IMR-90 (cell line): ENCODE results near the gene TTLL7. TPM values are rescaled to one million over a fixed set of nuclear protein-coding genes. Genes with fewer than 3 reads are reported as not detected.

Source experiments
- ATAC-seq: fragments of 200-7000 bp; cut with Tn5 transposase; 2 replicates; pipeline ENCODE4 v1.9.1; 2020; ENCODE audit warnings: low read depth, mild to moderate bottlenecking, moderate library complexity
- BruUV-seq: library from RNA; stranded (reverse); fragments of 400-500 nt; replicated peaks from 2 replicates; lab custom pipeline; 2021; lab: Mats Ljungman, UMichigan
- CTCF ChIA-PET: fragments of 300-600 bp; formaldehyde crosslinking; extraction: SDS; loops from one replicate; lab custom pipeline; 2021; ENCODE audit warnings: antibody characterized with exemption; lab: Yijun Ruan, JAX
- POLR2A ChIA-PET: fragments of 300-600 bp; sonication (Branson Sonifier 250); formaldehyde crosslinking; loops from one replicate; lab custom pipeline; 2022; ENCODE audit warnings: antibody characterized with exemption; ENCODE audit not compliant: unreplicated experiment; lab: Charles Lee
- DNase-seq: peaks from one replicate; pipeline ENCODE4 v3.0.0; 2013
- H2AFZ ChIP-seq: replicated peaks from 2 replicates; pipeline ENCODE3; 2013; ENCODE audit warnings: low read length, mild to moderate bottlenecking; ENCODE audit not compliant: poor library complexity
- H2AK5ac ChIP-seq: 2 replicates; pipeline ENCODE4 v1.6.1; 2013; ENCODE audit warnings: low read depth, low read length, inconsistent platforms
- H2AK9ac ChIP-seq: replicated peaks from 2 replicates; pipeline ENCODE3; 2013; ENCODE audit warnings: mild to moderate bottlenecking, low read depth, low read length, moderate library complexity; ENCODE audit not compliant: poor library complexity
- H2BK120ac ChIP-seq: 2 replicates; pipeline ENCODE4 v1.6.1; 2013; ENCODE audit warnings: low read depth, low read length, inconsistent platforms
- H2BK15ac ChIP-seq: 3 replicates; pipeline ENCODE4 v1.6.1; 2013; ENCODE audit warnings: low read depth, low read length, inconsistent platforms
- H2BK20ac ChIP-seq: 2 replicates; pipeline ENCODE4 v1.6.1; 2013; ENCODE audit warnings: low read depth, mild to moderate bottlenecking, inconsistent platforms, low read length, moderate library complexity
- H2BK5ac ChIP-seq: 2 replicates; pipeline ENCODE4 v1.6.1; 2013; ENCODE audit warnings: mild to moderate bottlenecking, low read depth, low read length, inconsistent platforms; ENCODE audit not compliant: poor library complexity, severe bottlenecking
- H3K14ac ChIP-seq: replicated peaks from 2 replicates; pipeline ENCODE4 v1.6.1; 2013; ENCODE audit warnings: low read depth, low read length, inconsistent platforms
- H3K18ac ChIP-seq: 2 replicates; pipeline ENCODE4 v1.6.1; 2013; ENCODE audit warnings: low read depth, low read length, control low read depth
- H3K23ac ChIP-seq: 2 replicates; pipeline ENCODE4 v1.6.1; 2013; ENCODE audit warnings: low read depth, low read length, inconsistent platforms
- H3K27ac ChIP-seq: 2 replicates; pipeline ENCODE4 v1.5.1; 2013; ENCODE audit warnings: mild to moderate bottlenecking, control low read depth, low read length; ENCODE audit not compliant: insufficient read depth
- H3K27me3 ChIP-seq: 2 replicates; pipeline ENCODE4 v1.6.1; 2013; ENCODE audit warnings: low read length; ENCODE audit not compliant: control insufficient read depth, insufficient read depth
- H3K36me3 ChIP-seq: 2 replicates; pipeline ENCODE4 v1.6.1; 2013; ENCODE audit warnings: low read length, mixed read lengths; ENCODE audit not compliant: control insufficient read depth, insufficient read depth
- H3K4ac ChIP-seq: 2 replicates; pipeline ENCODE4 v1.6.1; 2013; ENCODE audit warnings: low read depth, low read length, inconsistent platforms
- H3K4me1 ChIP-seq: 2 replicates; pipeline ENCODE4 v1.6.1; 2013; ENCODE audit warnings: low read length, mixed read lengths; ENCODE audit not compliant: control insufficient read depth, insufficient read depth
- H3K4me2 ChIP-seq: 2 replicates; pipeline ENCODE4 v1.6.1; 2013; ENCODE audit warnings: low read depth, mild to moderate bottlenecking, control low read depth, low read length, moderate library complexity
- H3K4me3 ChIP-seq: 2 replicates; pipeline ENCODE4 v1.5.1; 2013; ENCODE audit warnings: low read depth, mild to moderate bottlenecking, control low read depth, low read length, moderate library complexity; ENCODE audit not compliant: insufficient read depth
- H3K56ac ChIP-seq: 2 replicates; pipeline ENCODE4 v1.6.1; 2013; ENCODE audit warnings: low read length, inconsistent platforms; ENCODE audit not compliant: insufficient read depth; ENCODE audit errors: extremely low read depth
- H3K79me1 ChIP-seq, 2 experiments: 2 replicates each; pipeline ENCODE4 v1.6.1; 2013; ENCODE audit warnings: low read length in 2 of 2, inconsistent platforms in 1 of 2, low read depth in 1 of 2
- H3K9ac ChIP-seq: 2 replicates; pipeline ENCODE4 v1.6.1; 2013; ENCODE audit warnings: low read depth, low read length, control low read depth
- H3K9me1 ChIP-seq: 2 replicates; pipeline ENCODE4 v1.6.1; 2013; ENCODE audit warnings: low read length, inconsistent platforms; ENCODE audit not compliant: insufficient read depth
- H3K9me3 ChIP-seq: 2 replicates; pipeline ENCODE4 v1.6.1; 2013; ENCODE audit warnings: low read length; ENCODE audit not compliant: control insufficient read depth, insufficient read depth
- H4K20me1 ChIP-seq: 2 replicates; pipeline ENCODE4 v1.6.1; 2013; ENCODE audit warnings: low read length, inconsistent platforms; ENCODE audit not compliant: insufficient read depth
- H4K5ac ChIP-seq: 2 replicates; pipeline ENCODE4 v1.6.1; 2013; ENCODE audit warnings: mild to moderate bottlenecking, low read depth, low read length, control low read depth
- H4K8ac ChIP-seq, 2 experiments: 2 replicates each; pipeline ENCODE4 v1.6.1; 2013; ENCODE audit warnings: low read depth in 2 of 2, low read length in 2 of 2, control low read depth in 1 of 2, inconsistent platforms in 1 of 2
- H4K91ac ChIP-seq: 2 replicates; pipeline ENCODE4 v1.6.1; 2013; ENCODE audit warnings: low read depth, low read length, inconsistent platforms; ENCODE audit not compliant: insufficient read depth
- BHLHE40 ChIP-seq: fragments of 150-350 bp; IDR thresholded peaks from 2 replicates; pipeline ENCODE4 v1.6.1; 2016; ENCODE audit warnings: mild to moderate bottlenecking, low read depth, low read length
- CHD1 ChIP-seq: IDR thresholded peaks from 2 replicates; pipeline ENCODE4 v1.6.1; 2012; ENCODE audit warnings: low read depth, low read length, improper control_type of control experiment
- MAFK ChIP-seq: IDR thresholded peaks from 2 replicates; pipeline ENCODE4 v1.6.1; 2012; ENCODE audit warnings: low read depth, low read length, improper control_type of control experiment
- POLR2A ChIP-seq: IDR thresholded peaks from 2 replicates; pipeline ENCODE4 v1.6.1; 2012; ENCODE audit warnings: mild to moderate bottlenecking, low read depth, low read length
- RCOR1 ChIP-seq: IDR thresholded peaks from 2 replicates; pipeline ENCODE4 v1.6.1; 2012; ENCODE audit warnings: mild to moderate bottlenecking, low read length, improper control_type of control experiment; ENCODE audit not compliant: insufficient replicate concordance
- WGBS, 2 experiments: methylation state at CpG; one replicate each; pipeline versions ENCODE4 v1.1.5 to v1.1.7; 2013; ENCODE audit warnings: missing lambda C conversion rate in 2 of 2; ENCODE audit not compliant: insufficient read length in 1 of 2; ENCODE audit errors: extremely low coverage in 2 of 2; 5-methylcytosine and 5-hydroxymethylcytosine counted together
- dilution Hi-C: fragments of 300-500 bp; cut with HindIII; formaldehyde crosslinking; loops from one replicate; pipeline ENCODE4 v1.14.3; 2018; ENCODE audit warnings: low sequenced_read_pairs; ENCODE audit not compliant: unreplicated experiment
- in situ Hi-C: fragments of 300-500 bp; cut with MboI; formaldehyde crosslinking; loops from 3 replicates; pipeline ENCODE4 v1.14.3; 2019; ENCODE audit warnings: low sequenced_read_pairs, inconsistent platforms, mixed read lengths
- intact Hi-C: fragments of 100-400 bp; cut with micrococcal nuclease; formaldehyde crosslinking; loops from 2 replicates; pipeline ENCODE4 v1.10.0; 2022
- polyA plus RNA-seq, 3 experiments: library from polyadenylated mRNA; depleted of rRNA; stranded (reverse); fragments of >200 nt; gene quantifications; 2 replicates each; pipeline ENCODE4 v1.2.3, GENCODE V29; 2012; ENCODE audit warnings: low replicate concordance in 1 of 3
- total RNA-seq: library from RNA; depleted of rRNA; stranded (reverse); fragments of >200 nt; gene quantifications from 2 replicates; pipeline ENCODE4 v1.2.3, GENCODE V29; 2012
- TF ChIP-seq, protein P1 (sequence below): fragments of 150-350 bp; IDR thresholded peaks from 2 replicates; pipeline ENCODE4 v1.6.1; 2017; ENCODE audit warnings: mild to moderate bottlenecking, antibody characterized with exemption, low read length, low read depth
- TF ChIP-seq, protein P2 (sequence below): conservative IDR thresholded peaks from 2 replicates; pipeline ENCODE4 v1.5.1; 2012; ENCODE audit warnings: mild to moderate bottlenecking, low read depth, low read length, improper control_type of control experiment

TTLL7 gene
- total and polyA plus RNA-seq, 2 of the 4 experiments (the other 2 are of a cell fraction) = 5.7 to 8.1 TPM

- Histone ChIP-seq H3K9ac (no peak overlapping the region), H2AK5ac (no peak overlapping the region), H4K5ac (no peak overlapping the region), H4K8ac (no peak overlapping the region), H3K4ac (no peak overlapping the region), H3K18ac (no peak overlapping the region), H3K14ac (no peak overlapping the region), H2AK9ac (no peak overlapping the region), H3K27ac (no peak overlapping the region), H3K9me3 (no peaks in the 10 kb centered on the region), H2BK20ac (no peak overlapping the region), H4K20me1 (no peaks in the 10 kb centered on the region), H3K4me2 (no peak overlapping the region), H2BK15ac (no peak overlapping the region), H4K91ac (no peak overlapping the region), H3K56ac (no peak overlapping the region), H3K4me1 (no peaks in the 10 kb centered on the region), H3K4me3 (no peak overlapping the region), H3K9me1 (no peaks in the 10 kb centered on the region), H3K27me3 (peaks cover 4% of the 10 kb centered on the region), H3K23ac (no peak overlapping the region), H2BK5ac (no peak overlapping the region), H2BK120ac (no peak overlapping the region), H2AFZ (no peak overlapping the region), H3K79me1 (no peaks in the 10 kb centered on the region), H3K36me3 (no peaks in the 10 kb centered on the region)
- dilution Hi-C loops (no loop called here), intact Hi-C loops (no loop called here), in situ Hi-C loops (no loop called here)
- BruUV-seq = no TSS peak
- DNase-seq = no peak
- ChIA-PET POLR2A (no interaction called here), CTCF (no interaction called here)
- TF ChIP-seq CHD1 (no peak), BHLHE40 (no peak), RCOR1 (no peak), MAFK (no peak), POLR2A (no peak)
- TF ChIP-seq, protein P1, sequence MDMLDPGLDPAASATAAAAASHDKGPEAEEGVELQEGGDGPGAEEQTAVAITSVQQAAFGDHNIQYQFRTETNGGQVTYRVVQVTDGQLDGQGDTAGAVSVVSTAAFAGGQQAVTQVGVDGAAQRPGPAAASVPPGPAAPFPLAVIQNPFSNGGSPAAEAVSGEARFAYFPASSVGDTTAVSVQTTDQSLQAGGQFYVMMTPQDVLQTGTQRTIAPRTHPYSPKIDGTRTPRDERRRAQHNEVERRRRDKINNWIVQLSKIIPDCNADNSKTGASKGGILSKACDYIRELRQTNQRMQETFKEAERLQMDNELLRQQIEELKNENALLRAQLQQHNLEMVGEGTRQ = no peak
- TF ChIP-seq, protein P2, sequence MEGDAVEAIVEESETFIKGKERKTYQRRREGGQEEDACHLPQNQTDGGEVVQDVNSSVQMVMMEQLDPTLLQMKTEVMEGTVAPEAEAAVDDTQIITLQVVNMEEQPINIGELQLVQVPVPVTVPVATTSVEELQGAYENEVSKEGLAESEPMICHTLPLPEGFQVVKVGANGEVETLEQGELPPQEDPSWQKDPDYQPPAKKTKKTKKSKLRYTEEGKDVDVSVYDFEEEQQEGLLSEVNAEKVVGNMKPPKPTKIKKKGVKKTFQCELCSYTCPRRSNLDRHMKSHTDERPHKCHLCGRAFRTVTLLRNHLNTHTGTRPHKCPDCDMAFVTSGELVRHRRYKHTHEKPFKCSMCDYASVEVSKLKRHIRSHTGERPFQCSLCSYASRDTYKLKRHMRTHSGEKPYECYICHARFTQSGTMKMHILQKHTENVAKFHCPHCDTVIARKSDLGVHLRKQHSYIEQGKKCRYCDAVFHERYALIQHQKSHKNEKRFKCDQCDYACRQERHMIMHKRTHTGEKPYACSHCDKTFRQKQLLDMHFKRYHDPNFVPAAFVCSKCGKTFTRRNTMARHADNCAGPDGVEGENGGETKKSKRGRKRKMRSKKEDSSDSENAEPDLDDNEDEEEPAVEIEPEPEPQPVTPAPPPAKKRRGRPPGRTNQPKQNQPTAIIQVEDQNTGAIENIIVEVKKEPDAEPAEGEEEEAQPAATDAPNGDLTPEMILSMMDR = no peak
- WGBS, 2 experiments = 0% methylated on average over 2 of the region's 3 CpGs; no CpG with 5 or more reads in 1 of the 2 experiments
- no peak for ATAC-seq
Measured at GRCh38 chr1:84020151-84020550, 21.2 kb upstream of the TTLL7 start.
